Medulla oblongata (tissue), 1 donor: ENCODE results near the gene MLLT3.
"Not testable (repeated sequence)": the region's sequence is repeated elsewhere in the genome, so short reads cannot be mapped to it uniquely, and the experiment has no call there.

Experiments
- DNase-seq: peaks from one replicate; pipeline ENCODE4 v3.0.0-alpha.2; 2015; ENCODE audit errors: extremely low spot score

MLLT3 gene

DNA sequence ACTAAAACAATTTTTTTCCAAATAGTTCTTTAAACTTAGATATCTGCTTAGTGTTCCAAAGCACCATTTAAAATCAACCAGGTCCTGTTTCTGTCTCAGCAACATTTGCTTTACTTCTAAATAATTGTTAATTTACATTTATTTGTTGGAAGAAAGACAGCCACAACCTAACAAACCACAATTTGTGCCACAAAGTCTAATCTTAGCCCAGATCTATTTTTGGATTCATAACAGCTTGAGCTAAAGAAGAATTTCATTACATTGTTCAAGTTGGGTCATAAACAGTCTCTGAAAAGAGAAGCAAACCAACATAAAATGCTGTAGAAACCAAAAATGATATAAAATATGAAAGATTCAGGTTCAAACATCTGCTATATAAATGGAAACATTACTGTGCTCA is 24.4 kb downstream of the MLLT3 start:
- DNase-seq, result no peak

DNA sequence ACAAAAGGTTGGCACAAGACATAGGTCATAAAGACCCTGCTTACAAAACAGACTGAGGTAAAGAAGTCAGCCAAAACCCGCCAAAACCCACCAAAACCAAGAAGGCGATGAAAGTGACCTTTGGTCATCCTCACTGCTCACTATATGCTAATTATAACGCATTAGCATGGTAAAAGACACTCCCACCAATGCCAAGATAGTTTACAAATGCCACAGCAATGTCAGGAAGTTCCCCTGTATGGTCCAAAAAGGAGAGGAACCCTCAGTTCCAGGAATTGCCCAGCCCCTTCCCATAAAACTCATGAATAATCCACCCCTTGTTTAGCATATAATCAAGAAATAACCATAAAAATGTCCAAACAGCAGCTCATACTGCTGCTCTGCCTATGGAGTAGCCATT is 27.7 kb downstream of the MLLT3 start:
- DNase-seq, result no peak

DNA sequence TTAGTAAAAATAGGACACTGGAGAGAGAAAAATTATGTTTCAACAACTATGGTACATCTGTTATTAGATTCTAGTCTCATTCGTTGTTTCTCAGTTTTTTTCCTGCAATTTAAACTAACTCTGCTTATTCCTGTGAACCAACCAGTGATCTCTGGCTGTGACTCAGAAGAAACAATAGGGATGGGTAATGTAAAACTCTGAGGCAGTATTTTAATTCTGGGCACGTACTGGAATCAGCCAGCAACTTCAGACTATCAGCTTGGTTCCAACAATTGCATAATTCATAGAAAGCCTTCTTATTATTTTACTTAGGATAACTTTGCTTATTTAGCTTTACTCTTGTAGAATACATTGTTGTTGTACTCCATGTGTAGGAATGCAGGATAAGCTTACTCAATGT is 28.8 kb downstream of the MLLT3 start:
- peak; percentile 68 for DNase-seq

DNA sequence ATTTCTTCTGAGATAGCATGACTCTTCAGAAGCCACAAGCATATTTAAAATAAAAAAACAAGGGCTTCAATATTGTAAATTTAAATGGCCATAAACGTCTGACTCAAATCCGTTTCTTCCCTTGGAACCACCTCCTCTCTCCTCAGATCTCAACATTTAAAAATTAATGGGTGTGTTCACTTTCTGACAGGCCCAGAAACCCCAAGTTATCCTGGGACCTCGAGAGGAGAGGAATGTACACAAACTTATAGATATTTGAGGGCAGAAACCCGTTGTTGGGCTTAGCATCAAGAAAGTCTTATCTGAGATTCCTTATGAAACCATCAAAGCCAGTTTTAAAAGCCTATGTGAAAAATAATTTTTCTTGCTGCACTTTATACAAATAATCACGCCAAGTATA is 29.2 kb downstream of the MLLT3 start:
- no peak for DNase-seq

DNA sequence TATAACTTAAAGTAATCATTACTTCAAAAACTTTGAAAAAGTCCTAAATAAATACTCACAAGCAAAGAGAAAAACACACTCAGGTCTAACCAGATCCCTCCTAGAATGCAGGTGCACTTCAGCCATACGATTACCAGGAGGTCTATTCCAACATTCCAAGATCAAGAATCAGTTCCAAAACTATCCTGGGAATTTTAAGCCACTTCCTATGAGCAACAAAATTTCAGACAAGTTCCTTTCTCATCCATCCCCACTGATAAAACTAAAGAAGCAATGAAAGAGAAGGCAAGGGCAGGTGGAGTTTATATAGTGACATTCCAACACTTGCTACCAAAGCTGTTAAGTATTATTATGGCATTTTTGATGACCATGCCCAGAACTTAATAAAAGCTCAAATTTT is 29.6 kb downstream of the MLLT3 start:
- DNase-seq, result no peak

DNA sequence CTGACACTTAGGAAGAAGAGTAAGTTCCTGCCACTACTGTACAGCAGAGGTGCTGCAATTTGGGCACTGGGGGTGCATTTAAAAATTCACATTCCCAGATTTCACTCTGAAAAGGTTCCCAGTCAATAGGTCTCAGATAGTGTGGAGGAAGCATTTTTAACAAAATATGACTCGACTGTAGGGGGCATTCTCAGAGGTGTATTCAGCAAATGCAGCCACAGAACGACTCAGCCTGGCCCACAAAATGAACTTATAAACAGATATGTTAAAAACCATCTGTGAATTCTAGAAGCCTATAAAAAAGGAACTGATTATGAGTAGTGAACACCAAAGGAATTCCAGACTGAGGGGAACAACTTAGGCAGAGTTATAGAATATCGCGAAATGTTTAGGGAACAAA is 31.1 kb downstream of the MLLT3 start:
- DNase-seq, result no peak

DNA sequence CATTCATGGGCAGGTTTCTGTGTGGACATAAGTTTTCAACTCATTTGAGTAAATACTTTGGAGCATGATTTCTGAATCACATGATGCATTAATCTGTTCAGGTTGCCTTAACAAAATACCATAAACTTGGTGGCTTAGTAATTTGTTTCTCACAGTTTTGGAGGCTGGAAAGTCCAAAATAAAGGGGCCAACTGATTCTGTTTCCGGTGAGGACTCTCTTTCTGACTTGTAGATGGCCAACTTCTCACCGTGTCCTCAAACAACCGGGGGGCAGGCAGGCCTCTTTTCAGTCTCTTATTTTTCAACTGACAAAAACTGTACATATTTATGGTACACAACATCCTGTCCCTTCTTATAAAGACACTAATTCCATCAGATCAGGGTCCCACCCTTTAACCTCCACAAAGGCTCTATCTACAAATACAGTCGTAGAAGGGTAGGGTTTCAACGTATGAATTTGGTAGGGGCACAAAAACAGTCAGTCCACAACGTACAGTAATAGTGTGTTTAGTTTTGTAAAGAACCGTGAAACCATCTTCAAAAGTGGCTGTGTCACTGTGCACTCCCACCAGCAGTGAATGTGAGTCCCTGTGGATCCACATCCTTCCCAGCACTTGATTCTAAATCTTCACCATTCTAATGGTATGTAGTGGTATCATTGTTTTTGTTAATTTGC is 37.2 kb downstream of the MLLT3 start:
- no peak for DNase-seq

DNA sequence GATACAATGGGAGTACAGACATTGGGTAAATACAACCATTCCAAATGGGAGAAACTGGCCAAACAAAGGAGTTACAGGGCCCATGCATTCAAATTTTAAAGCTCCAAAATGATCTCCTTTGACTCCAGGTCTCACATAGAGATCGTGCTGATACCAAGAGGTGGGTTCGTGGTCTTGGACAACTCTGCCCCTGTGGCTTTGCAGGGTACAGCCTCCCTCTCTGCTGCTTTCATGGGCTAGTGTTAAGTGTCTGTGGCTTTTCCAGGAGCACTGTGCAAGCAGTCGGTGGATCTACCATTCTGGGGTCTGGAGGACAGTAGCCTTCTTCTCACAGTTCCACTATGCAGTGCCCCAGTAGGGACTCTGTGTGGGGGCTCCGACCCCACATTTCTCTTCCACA is 39.2 kb downstream of the MLLT3 start:
- not testable (repeated sequence) for DNase-seq

DNA sequence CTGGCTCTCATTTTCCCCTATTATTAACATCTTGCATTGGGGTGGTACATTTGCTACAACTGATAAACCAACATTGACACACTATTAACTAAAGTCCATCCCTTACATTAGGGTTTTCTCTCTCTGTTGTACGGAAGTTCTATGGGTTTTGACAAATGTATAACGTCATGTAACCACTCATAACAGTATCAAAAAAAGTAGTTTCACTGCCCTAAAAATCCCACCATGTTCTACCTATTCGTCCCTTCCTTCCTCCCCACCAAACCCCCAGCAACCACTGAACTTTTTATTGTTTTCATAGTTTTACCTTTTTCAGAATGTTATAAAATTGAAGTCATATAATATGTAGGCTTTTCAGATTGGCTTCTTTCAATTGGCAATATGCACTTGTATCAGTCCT is 40.1 kb downstream of the MLLT3 start:
- DNase-seq, result no peak

DNA sequence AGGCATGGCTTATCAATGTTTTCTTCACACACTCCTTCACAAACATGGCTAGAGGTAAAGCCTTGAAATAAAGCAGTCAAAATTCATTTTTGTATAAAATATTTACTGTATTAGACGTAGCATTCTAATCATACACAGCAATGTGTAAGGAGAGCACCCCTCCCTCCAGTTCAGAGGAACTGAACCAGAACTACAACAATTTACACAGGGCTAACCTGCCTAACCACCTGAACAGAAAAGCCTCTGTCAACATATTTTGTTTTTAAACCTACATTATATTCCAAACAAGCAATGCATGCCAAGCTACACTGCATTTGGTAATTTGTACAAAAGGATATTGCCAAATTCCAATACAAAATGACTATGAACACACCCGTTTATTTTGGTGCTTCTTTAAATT is 41.6 kb downstream of the MLLT3 start:
- no peak for DNase-seq

DNA sequence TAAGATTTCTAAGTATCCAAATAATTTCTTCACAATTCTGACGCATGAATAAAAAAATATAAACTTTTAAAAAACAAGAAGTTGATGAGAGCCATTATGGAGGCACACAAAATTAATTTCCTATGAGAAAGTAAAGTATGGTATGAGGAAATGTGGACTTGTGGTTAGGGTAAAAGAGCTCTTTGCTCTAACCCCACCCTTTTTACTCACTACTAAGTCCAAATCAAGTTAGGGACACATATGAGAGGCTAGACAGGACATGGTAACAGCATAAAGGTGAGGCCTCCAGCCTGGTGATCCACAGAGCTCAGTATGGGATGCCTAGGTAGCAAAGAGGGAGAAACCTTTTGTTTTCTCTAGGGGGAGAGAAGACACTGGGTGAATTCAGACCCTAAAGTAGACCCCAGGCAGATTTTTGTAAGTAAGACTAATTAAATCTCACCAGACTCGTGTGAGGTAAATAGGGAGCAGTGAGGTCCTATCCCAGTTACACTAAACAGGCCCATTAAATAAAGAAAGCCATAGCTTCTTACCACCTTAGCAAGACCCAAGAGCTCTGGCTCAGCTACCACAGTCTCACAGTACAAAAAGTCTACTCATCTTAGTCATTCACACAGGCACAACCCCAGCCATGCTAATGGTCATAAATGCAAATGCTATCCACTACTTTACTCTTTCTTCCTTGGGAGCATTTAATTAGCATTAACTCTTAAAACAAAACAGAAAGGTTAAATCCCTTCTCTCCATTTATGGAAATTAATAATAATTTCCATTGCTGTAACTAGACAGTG is 42.6 kb downstream of the MLLT3 start:
- DNase-seq, result no peak

DNA sequence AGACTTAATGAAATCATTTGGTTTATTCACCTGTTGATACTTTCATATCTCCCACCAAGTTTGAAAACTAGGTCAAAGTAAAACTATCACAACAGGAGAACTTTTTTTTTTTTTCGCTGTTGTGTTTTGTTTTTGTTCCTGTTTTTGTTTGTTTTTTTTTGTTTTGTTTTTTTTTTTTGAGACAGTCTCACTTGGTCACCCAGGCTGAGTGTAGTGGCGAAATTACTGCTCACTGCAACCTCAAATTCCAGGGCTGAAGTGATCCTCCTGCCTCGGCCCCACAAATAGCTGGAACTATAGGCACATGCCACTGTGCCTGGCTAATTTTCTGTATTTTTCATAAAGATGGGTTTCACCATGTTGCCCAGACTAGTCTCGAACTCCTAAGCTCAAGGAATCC is 49.3 kb downstream of the MLLT3 start:
- no peak for DNase-seq

DNA sequence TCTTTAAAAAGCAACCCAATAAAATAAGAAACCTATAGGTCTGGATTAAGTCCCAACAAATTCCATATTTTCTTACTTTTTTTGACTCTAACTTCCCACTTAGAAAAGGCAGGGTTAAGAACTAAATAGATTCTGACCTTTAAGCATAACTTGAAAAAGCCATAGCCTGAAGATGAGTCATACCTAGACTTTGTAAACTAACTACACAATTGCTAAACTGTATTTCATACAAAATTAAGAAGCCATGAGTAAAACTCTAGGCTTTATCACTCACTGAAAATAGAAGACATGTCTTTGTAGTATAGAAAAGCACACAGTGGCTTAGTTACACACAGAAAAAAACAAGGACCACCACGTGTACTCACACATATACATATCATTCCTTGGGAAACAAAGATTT is 51.5 kb downstream of the MLLT3 start:
- DNase-seq, result no peak

DNA sequence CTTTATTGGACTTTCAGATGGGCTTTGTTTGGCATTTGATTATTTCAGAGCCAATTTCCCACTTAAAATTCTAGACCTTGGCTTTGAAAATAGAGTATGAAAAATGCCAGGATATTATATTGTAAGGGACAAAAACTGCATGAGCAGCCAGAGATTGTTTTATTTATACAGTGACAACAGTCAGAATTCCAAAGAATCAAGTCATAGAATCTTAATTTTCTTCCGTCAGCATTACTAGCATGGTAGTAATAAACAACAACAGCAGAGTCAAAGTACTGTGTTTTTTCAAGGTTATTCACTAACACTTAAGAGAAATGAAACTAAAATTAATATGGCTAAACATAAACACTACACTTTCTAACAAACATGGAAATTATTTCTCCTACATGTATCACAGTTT is 52.2 kb downstream of the MLLT3 start:
- no peak for DNase-seq

DNA sequence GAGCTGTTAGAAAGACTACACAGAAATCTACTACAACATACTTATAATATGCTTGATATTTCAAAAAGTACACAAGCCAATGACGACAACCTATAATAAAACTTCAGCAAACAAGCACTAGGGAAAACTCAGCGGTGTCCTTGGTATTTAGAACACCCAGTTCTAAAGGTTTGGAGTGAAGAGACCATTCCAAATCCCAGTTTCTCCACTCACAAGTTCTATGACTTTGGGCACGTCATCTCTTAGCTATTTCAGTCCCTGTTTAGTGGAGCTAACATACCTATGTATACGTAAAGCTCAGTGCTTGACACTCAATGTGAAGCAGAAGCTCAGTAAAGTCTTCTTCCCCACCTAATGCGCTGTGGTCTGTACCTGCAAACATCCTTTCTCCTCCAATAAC is 52.8 kb downstream of the MLLT3 start:
- DNase-seq, result no peak

DNA sequence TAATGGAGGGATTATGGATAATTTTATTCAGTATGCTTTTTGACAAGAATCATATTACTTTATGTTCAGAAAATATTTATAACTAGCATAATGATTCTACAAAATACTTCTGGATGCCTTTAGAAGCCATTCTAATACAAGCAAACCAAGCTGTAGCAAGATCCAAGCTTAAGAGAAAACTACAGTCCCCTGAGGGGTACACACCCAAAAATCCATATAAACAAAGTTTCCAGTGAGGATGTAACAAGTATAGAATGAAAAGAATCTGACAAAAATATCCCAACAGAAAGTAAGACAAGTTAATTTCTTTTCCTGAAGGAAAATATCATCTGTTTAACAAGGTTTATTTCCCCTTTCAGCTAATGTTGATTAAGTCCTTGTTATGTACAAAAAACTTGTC is 53.9 kb downstream of the MLLT3 start:
- DNase-seq, result no peak

DNA sequence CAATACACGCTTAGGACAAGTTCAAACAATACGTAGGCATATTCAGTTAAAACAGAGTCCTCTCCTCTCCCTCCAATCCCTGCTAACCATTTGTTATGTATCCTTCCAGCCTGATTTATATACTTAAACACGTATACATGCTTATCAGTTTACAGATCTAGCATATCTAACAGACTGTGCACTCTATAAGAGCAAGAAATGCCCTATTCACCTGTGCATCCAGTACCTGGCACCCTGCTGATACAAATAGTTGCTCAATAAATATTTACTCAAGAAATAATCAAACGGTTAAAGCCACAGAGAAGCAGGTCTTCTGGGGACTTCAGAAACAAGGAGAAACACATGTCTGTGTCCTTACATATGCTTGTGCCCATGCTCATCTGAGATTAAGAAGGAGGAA is 55.9 kb downstream of the MLLT3 start:
- DNase-seq, result no peak

DNA sequence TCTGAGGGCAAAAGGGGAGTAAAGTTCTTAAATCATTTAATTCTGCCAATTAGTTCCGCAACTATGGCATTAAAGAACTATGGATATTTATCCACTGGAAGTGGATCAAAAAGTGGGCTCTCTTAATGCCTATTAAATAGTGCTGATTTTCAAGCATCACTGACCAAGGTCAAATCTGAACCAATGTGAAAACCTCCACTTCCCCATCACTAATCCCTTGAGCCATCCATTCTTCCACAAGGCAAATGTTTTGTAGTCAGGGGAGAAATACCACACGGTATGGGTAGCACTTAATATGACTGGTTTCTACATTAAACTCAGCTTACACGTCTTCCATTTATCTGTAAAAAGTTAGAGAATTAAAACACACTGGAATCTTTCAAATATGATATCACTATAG is 57.6 kb downstream of the MLLT3 start:
- no peak for DNase-seq

DNA sequence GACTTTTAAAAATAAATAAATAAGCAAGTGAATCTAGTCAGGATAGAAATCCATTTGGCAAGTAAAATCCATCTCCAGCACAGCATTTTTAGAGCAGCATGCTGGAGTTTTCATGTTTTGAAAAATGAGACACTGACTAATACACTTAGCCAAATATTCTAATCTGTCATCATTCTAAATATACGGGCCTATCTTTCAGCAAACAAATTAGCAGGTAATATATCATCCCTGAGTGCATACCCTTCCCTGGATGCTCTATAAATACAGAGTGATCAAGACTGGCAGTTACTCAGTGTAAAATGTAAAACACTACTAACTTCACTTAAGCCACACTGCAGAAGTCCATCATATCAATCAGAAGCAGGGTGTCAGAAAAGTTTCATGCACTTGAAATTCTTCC is 58.4 kb downstream of the MLLT3 start:
- DNase-seq, result no peak

DNA sequence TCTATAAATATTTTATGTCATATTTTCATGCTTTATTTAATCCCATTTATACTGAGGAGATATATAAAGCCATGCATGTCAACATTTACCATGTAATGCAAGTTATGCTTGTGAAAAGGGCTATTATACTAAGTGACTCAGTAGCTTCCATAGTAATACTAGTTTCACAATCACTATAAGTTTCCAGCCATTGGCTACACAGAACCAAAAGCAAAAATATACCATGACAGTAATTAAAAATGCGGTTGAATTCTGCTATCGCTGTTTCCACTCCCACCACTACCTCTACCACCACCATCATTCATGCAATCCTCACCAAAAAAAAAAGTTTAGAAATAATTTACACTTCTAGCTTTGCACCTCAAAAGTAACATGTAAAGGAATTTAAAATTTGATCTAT is 60.2 kb downstream of the MLLT3 start:
- no peak for DNase-seq

DNA sequence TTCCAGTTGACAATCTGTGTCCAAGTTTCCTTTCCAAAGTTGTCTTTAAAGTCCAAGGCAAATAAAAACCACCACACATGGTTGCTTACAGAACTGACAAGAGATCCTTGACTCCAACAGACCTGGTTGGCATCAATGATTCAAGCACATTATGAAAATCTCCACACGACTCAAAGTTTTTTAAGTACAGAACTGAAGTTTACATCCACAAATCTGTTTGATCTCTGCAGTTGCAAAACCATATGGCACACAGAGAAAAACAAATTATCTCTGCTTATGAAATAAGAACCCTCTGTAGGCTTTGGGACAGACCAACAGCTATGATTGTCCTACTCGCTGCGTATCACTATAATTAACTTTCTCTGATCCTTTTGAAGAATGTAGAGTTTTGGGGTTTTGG is 60.8 kb downstream of the MLLT3 start:
- DNase-seq, result no peak

DNA sequence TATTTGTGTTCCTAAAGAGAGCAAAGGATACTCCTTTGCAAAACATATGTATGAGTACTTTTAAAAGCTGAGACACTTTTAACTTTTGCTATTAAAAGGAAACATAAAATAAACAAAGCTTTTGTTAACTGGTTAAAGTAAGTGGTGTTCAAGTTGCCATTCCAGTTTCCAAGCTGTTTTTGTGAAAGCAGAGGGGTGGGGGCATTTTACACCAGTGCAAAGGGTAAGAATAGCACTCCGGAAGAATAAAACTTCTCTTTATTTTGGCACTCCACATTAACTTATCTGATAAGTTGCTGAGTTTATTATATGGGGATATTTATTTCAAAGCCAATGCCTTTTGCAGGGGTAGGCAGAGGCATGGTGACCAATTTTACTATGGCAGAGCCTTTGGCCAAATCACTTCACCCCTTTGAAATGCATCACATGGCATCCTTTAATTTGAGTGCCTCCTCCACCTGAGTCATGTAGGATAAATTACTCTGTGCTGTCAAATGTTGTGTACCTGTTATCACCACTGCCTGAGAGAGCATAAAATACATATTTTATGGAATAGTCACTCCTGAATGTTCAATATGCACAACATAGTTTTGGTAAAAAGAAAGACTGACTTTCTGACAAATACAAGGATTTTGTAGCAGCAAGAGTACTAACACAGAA is 62.9 kb downstream of the MLLT3 start:
- no peak for DNase-seq

DNA sequence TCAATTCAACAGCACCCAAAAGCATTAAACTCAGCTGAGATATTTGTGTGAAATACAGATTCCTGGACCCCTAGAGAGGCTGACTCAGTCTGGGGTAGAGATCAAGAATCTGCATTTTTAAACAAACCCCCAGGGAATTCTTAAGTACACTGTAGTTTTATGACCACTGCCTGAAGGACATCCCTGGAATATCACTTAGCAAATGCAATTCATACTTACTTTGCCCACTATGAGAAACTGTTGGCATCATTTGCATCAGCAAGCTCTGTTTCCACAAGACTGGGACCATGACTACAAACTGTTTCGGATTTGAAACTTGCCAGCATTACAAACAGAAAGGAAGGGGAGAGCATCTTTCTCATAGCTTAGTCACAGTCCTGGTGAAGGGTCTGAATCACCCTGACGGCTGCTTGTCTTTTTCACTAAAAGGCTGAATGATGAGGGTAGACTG is 63.7 kb downstream of the MLLT3 start:
- DNase-seq, result peak; percentile 17
